ENCODE results near the gene LRMDA. TPM values are rescaled to one million over a fixed set of nuclear protein-coding genes. Genes with fewer than 3 reads are reported as not detected.

LRMDA gene
- total RNA-seq, 1 experiment from 2014 or later: 4.8 TPM

- ChIA-PET RAD21 (ENCODE audit: low non-redundant PET in 1 of 2, low total read pairs in 2 of 2, uncharacterized antibody in 2 of 2, unreplicated experiment in 2 of 2) (no interaction called here), POLR2A (no interaction called here), CTCF (no interaction called here)
- Histone ChIP-seq H3K4me3 (replicated peaks in 1 of 2; ENCODE audit: low read depth in 1 of 2, low read length in 2 of 2) (no peak overlapping the region), H3K4me2 (ENCODE audit: low read length) (no peak overlapping the region), H3K27me3 (ENCODE audit: insufficient read depth, low read length) (no peaks in the 10 kb centered on the region), H2AFZ (ENCODE audit: low read depth, low read length, poor library complexity, severe bottlenecking) (no peak overlapping the region), H3K9me2 (ENCODE audit: insufficient read depth) (no peaks in the 10 kb centered on the region), H3K4me1 (ENCODE audit: control insufficient read depth in 1 of 2, insufficient read depth in 2 of 2, low read length in 2 of 2) (no peaks in the 10 kb centered on the region), H3K9me3 (ENCODE audit: control insufficient read depth in 1 of 2, insufficient read depth in 1 of 2, low read depth in 1 of 2, low read length in 2 of 2) (no peaks in the 10 kb centered on the region), H3K9ac (ENCODE audit: low read length) (no peak overlapping the region), H3K36me3 (ENCODE audit: control insufficient read depth in 1 of 2, insufficient read depth in 2 of 2, low read length in 2 of 2) (no peaks in the 10 kb centered on the region), H3K27ac (ENCODE audit: low read depth, low read length) (no peak overlapping the region), H3K79me2 (ENCODE audit: insufficient read depth, low read length) (no peaks in the 10 kb centered on the region), H4K20me1 (ENCODE audit: insufficient read depth) (no peaks in the 10 kb centered on the region)
- intact Hi-C loops (cut with micrococcal nuclease): no loop called here
- TF ChIP-seq, protein P1, sequence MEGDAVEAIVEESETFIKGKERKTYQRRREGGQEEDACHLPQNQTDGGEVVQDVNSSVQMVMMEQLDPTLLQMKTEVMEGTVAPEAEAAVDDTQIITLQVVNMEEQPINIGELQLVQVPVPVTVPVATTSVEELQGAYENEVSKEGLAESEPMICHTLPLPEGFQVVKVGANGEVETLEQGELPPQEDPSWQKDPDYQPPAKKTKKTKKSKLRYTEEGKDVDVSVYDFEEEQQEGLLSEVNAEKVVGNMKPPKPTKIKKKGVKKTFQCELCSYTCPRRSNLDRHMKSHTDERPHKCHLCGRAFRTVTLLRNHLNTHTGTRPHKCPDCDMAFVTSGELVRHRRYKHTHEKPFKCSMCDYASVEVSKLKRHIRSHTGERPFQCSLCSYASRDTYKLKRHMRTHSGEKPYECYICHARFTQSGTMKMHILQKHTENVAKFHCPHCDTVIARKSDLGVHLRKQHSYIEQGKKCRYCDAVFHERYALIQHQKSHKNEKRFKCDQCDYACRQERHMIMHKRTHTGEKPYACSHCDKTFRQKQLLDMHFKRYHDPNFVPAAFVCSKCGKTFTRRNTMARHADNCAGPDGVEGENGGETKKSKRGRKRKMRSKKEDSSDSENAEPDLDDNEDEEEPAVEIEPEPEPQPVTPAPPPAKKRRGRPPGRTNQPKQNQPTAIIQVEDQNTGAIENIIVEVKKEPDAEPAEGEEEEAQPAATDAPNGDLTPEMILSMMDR (IDR thresholded peaks at IDR 0.05 in 2 of 3, conservative IDR thresholded peaks at IDR 0.05 in 1 of 3; ENCODE audit: borderline replicate concordance in 1 of 3, insufficient read depth in 1 of 3, low read depth in 2 of 3, low read length in 2 of 3): no peak
- TF ChIP-seq ZBTB33 (IDR thresholded peaks at IDR 0.05; ENCODE audit: extremely low read depth, insufficient replicate concordance, low read length) (no peak), SIN3A (IDR thresholded peaks at IDR 0.05; ENCODE audit: low read depth) (no peak), SP1 (IDR thresholded peaks at IDR 0.05; ENCODE audit: low read depth) (no peak), CEBPB (IDR thresholded peaks at IDR 0.05; ENCODE audit: low read depth) (no peak), POLR2A (IDR thresholded peaks at IDR 0.05; ENCODE audit: borderline replicate concordance, extremely low read depth, insufficient read depth, insufficient read length) (no peak), SRF (IDR thresholded peaks at IDR 0.05; ENCODE audit: low read depth) (no peak)
- DNase-seq (ENCODE audit: low read depth, low spot score) (no peak), ATAC-seq (no peak)
- no TSS peak for BruUV-seq (replicated peaks)
Measured at GRCh38 chr10:75597773-75598440, 166.5 kb downstream of the LRMDA start.

All from HCT116 (cell line).